LNCAP (cell line): ENCODE measurements around the gene PAX8.

Experiments used
- TF ChIP-seq, protein P1 (sequence below): fragments of 450-650 bp; IDR thresholded peaks from 2 replicates; pipeline ENCODE4 v1.5.1; 2017; ENCODE audit warnings: mild to moderate bottlenecking

The PAX8 gene

DNA sequence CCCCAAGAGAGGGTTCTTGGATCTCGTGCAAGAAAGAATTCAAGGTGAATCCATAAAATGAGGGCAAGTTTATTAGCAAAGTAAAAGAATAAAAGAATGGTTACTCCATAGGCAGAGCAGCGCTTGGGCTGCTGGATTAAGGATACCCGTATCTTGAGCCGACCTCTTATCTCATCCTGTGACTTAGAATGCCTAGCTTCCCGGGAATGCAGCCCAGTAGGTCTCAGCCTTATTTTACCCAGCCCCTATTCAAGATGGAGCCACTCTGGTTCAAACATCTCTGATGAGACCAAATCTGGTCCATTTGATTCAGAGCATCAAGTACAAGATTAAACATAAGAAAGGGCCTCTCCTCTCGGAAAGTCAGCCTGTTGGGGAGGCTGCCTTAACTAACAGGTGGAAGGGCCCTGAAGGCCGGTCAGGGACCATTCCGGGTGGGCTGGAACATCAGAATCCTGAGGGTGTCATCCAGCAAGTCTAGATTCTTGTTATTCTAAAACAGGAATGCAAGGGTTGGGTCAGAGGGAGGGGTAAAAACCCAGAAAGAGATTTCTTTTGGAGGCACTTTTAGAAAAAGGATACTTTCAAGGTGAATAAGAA is 99.2 kb downstream of the PAX8 start:
- TF ChIP-seq, protein P1, sequence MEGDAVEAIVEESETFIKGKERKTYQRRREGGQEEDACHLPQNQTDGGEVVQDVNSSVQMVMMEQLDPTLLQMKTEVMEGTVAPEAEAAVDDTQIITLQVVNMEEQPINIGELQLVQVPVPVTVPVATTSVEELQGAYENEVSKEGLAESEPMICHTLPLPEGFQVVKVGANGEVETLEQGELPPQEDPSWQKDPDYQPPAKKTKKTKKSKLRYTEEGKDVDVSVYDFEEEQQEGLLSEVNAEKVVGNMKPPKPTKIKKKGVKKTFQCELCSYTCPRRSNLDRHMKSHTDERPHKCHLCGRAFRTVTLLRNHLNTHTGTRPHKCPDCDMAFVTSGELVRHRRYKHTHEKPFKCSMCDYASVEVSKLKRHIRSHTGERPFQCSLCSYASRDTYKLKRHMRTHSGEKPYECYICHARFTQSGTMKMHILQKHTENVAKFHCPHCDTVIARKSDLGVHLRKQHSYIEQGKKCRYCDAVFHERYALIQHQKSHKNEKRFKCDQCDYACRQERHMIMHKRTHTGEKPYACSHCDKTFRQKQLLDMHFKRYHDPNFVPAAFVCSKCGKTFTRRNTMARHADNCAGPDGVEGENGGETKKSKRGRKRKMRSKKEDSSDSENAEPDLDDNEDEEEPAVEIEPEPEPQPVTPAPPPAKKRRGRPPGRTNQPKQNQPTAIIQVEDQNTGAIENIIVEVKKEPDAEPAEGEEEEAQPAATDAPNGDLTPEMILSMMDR, result no peak

DNA sequence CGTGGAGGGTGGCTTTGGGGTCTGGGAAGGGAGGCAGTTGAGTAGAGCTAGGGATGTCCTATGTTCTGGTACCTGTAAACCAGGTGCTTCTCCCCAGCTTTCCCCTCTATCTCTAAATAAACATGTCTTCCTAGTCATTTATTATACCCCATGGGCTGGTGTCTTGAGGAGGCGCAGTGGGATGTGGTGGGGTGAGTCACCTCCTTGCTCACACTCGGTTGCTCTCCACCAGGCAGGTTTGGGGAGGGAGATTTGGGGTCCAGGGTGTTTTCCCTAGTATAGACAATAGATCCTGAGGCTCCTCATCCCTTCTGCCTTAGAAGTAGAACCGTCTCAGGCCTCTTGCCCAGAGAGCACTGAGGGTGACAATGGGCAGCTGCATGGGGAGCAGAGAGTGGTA is 99.8 kb downstream of the PAX8 start:
- TF ChIP-seq, protein P1, result no peak

DNA sequence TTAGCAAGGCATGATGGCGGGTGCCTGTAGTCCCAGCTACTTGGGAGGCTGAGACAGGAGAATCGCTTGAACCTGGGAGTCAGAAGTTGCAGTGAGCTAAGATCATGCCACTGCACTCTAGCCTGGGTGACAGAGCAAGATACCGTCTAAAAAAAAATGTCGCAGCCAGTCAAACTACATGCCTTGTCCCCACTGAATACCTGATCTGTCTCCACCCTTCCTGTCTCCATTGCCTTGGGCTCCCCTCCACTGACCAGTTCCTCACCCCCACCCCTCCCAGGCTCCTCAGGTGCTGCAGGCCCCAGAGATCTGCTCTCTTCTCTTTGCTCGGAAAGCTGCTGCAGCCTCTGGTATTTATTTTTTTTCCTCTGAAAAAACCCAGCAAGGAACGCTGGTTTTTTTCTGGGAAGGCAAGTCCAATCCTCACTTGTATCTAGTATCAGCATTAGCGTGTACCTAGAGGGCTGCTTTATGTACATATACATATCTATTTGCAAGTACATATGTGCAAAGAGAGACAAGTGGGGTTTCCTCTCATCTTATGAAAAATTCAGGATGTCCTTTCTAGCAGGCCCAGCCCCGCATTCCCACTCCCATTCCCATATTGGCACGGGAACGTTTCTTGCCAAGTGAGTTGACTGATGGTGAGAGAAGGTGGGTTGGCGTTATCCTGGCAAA is 100.5 kb downstream of the PAX8 start:
- TF ChIP-seq, protein P1, result no peak

DNA sequence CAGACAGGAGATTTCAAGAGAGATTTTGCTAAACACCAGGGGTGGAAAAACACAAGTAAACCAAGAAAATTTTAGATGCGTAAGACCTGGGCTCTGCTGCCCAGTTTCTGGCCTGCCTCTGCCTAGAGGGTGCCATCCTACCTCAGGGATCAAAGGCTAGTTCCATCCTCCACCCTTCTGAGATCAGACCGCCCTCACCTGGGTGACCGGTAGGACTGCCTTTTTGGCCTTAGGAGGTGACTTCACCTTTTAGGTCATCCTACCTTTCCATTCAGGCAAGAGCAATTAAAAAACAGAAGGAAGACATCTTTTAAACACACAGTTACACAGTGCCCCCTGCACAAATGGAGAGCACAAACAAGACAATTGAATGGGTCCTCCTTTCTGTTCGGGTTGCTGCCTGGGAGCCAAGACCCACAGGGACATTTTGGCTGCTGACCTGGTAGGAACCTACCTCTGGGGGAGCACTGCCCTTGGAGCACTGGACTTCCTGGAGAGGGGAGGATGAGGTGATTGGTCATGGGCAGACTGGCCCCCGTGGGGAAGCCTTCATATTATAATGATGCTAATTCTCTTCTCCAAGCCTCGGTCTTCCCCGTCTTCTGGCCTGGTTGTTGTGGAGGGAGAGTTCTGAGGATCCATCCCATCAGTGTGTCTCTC is 101.9 kb downstream of the PAX8 start:
- TF ChIP-seq, protein P1, result no peak

DNA sequence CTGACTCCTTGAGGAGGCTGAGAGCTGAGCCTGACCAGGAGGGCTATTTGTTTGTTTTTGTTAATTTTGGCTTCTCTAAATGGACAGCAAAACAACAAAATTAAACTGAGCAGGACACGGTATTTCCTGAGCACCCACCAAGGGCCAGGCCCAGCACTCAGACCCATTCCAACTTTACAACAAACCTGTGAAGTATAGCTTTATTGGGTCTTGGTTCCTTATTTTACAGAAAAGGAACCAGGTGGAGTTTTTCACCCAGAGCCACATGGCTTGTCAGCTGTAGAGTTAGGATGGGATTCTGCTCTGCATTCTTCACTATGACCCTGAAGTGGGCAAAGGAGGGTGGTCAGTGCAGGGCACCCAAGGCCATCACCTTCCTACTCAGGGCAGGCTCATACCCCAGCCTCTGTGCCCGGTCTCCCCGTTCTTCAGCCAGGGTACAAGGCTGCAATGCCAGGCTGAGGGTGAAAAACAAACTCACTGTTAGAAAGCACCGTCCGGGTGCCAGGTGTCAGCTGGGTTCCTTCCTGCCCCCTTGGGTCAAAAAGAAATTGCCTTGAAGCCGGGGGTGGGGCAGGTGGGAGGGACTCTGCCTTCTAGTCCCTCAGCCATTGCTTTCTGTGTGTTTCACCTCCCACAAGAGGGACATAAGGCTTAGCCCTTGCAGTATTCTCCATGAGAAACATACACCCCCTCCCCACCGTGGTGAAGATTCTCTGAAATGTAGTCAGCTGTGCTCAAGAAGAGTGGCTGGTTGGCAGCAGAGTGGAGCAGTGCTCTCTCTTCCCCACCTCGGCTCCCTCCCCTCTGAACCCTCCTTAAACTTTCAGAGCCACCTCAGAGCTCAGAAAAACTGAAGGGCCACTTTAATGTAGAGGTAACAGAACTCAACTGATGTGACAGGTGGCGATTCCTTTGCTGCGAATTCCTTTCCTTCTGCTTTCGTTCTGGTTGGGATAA is 102.7 kb downstream of the PAX8 start:
- TF ChIP-seq, protein P1, result no peak

DNA sequence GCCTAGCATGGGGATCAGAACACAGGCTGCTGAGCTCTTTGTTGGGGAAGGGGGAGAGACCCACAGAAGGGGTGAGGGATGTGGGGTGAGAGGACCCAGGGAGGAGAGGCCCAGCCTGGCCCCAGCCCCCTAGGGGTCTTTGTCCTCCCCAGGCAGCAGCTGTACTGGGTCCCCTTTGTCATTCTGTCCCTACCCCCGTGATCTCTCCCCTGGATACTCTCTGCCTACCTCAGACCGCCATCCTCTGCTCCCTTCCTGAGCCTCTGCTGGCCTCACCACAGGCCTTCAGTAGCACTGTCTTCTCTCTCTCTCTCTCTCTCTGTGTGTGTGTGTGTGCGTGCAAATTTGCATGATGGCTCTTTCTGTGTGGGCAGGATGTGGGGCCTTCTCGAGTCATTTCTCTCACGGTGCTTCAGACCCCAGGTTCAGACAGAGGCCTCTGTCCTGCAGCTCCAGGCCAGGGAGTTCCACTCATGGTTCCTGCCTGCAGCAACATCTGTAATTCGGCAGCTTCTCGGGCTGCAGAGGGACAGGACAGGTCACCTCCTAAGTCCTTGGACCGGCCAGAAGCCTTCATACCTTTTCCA is 103.6 kb downstream of the PAX8 start:
- TF ChIP-seq, protein P1, result no peak

DNA sequence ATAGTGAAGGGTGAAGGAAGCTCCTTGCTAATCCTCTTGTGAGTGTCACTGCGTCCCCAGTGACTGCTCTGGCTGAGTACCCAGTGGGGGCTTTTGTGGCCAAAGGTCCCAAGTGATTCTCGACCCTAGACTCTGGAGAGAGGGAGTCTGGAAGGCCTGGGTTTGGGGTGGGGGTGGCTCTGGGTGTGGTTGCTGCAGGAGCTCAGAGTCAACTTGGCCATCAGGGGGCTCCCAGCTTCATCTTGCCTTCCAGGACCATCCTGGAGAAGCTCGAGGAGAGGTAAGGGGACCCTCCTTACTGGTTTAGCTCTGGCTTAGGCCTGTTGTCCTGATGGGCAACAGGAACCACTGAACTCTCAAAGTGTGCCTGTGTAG is 104.4 kb downstream of the PAX8 start:
- TF ChIP-seq, protein P1, result no peak
